Central memory CD8-positive, alpha-beta T cell (primary cell): ENCODE data around the gene ATP2B3.

Experiments used
- ATAC-seq: fragments of 150-1000 bp; cut with Tn5 transposase; replicated peaks from 2 replicates; pipeline ENCODE4 v1.10.0; 2022; ENCODE audit warnings: mild to moderate bottlenecking, moderate FRiP score, moderate number of reproducible peaks; ENCODE audit not compliant: poor library complexity, severe bottlenecking; ENCODE audit errors: extremely low read depth
- DNase-seq, 2 donors: peaks; one replicate each; pipeline ENCODE4 v3.0.0; 2021; ENCODE audit warnings: low spot score in 2 of 2
- H3K27ac Mint-ChIP-seq: one replicate; pipeline ENCODE4 v1.8.0; 2022; ENCODE audit warnings: low read depth, mild to moderate bottlenecking, moderate library complexity, mixed read lengths
- H3K27me3 Mint-ChIP-seq: one replicate; pipeline ENCODE4 v1.8.0; 2022; ENCODE audit warnings: mixed read lengths
- H3K36me3 Mint-ChIP-seq: one replicate; pipeline ENCODE4 v1.8.0; 2022; ENCODE audit warnings: mild to moderate bottlenecking, moderate library complexity, mixed read lengths; ENCODE audit not compliant: insufficient read depth
- H3K4me1 Mint-ChIP-seq: one replicate; pipeline ENCODE4 v1.8.0; 2022; ENCODE audit warnings: mixed read lengths
- H3K4me3 Mint-ChIP-seq: one replicate; pipeline ENCODE4 v1.8.0; 2022; ENCODE audit warnings: mild to moderate bottlenecking, moderate library complexity, mixed read lengths
- H3K9me3 Mint-ChIP-seq: one replicate; pipeline ENCODE4 v1.8.0; 2022; ENCODE audit warnings: mixed read lengths

Gene ATP2B3

GRCh38 chrX:153576239-153576870 is 58.9 kb downstream of the ATP2B3 start:
- H3K4me1 Mint-ChIP-seq, result no peaks in the 10 kb centered on the region
- no peaks in the 10 kb centered on the region for H3K27me3 Mint-ChIP-seq
- no peaks in the 10 kb centered on the region for H3K36me3 Mint-ChIP-seq
- DNase-seq (no peak), ATAC-seq (no peak)
- H3K4me3 Mint-ChIP-seq, result no peak overlapping the region
- no peaks in the 10 kb centered on the region for H3K9me3 Mint-ChIP-seq
- no peak overlapping the region for H3K27ac Mint-ChIP-seq

GRCh38 chrX:153576961-153577360 is 59.5 kb downstream of the ATP2B3 start:
- Mint-ChIP-seq H3K4me3 (no peak overlapping the region), H3K27me3 (no peaks in the 10 kb centered on the region), H3K27ac (no peak overlapping the region), H3K4me1 (no peaks in the 10 kb centered on the region), H3K36me3 (no peaks in the 10 kb centered on the region), H3K9me3 (no peaks in the 10 kb centered on the region)
- ATAC-seq (no peak), DNase-seq (no peak)

GRCh38 chrX:153578200-153578835 is 60.9 kb downstream of the ATP2B3 start:
- H3K36me3 Mint-ChIP-seq, result no peaks in the 10 kb centered on the region
- DNase-seq, result no peak

GRCh38 chrX:153578889-153579288 is 61.4 kb downstream of the ATP2B3 start:
- H3K9me3 Mint-ChIP-seq, result no peaks in the 10 kb centered on the region
- ATAC-seq (no peak), DNase-seq (no peak)

More at GRCh38 chrX:153578200-153578835, 60.9 kb downstream of the ATP2B3 start:
- H3K4me1 Mint-ChIP-seq, result peaks cover 8% of the 10 kb centered on the region
- ATAC-seq, result no peak
- H3K9me3 Mint-ChIP-seq, result no peaks in the 10 kb centered on the region
- no peaks in the 10 kb centered on the region for H3K27me3 Mint-ChIP-seq
- no peak overlapping the region for H3K27ac Mint-ChIP-seq
- H3K4me3 Mint-ChIP-seq, result no peak overlapping the region

GRCh38 chrX:153580700-153581386 is 63.4 kb downstream of the ATP2B3 start:
- no peak for ATAC-seq
- H3K27me3 Mint-ChIP-seq, result no peaks in the 10 kb centered on the region
- no peak overlapping the region for H3K4me3 Mint-ChIP-seq
- H3K9me3 Mint-ChIP-seq, result no peaks in the 10 kb centered on the region
- H3K4me1 Mint-ChIP-seq, result peaks cover 15% of the 10 kb centered on the region
- H3K27ac Mint-ChIP-seq, result no peak overlapping the region
- peaks cover 3% of the 10 kb centered on the region for H3K36me3 Mint-ChIP-seq
- no peak for DNase-seq

More at GRCh38 chrX:153578889-153579288, 61.4 kb downstream of the ATP2B3 start:
- Mint-ChIP-seq H3K27ac (no peak overlapping the region), H3K4me3 (no peak overlapping the region), H3K27me3 (no peaks in the 10 kb centered on the region), H3K36me3 (no peaks in the 10 kb centered on the region), H3K4me1 (peaks cover 13% of the 10 kb centered on the region)

- Mint-ChIP-seq H3K27ac (peak overlapping the region; percentile 51), H3K36me3 (peaks cover 7% of the 10 kb centered on the region), H3K4me3 (peak overlapping the region; percentile 30), H3K4me1 (peaks cover 15% of the 10 kb centered on the region), H3K27me3 (no peaks in the 10 kb centered on the region), H3K9me3 (no peaks in the 10 kb centered on the region)
- ATAC-seq (peak; percentile 98), DNase-seq (peak; percentile 15 to 38)
Measured at GRCh38 chrX:153582896-153583295, 65.5 kb downstream of the ATP2B3 start.

GRCh38 chrX:153583433-153583832 is 66.0 kb downstream of the ATP2B3 start:
- no peak overlapping the region for H3K27ac Mint-ChIP-seq
- H3K4me3 Mint-ChIP-seq, result peak overlapping the region; percentile 30
- no peaks in the 10 kb centered on the region for H3K9me3 Mint-ChIP-seq
- DNase-seq, result no peak
- H3K4me1 Mint-ChIP-seq, result peaks cover 15% of the 10 kb centered on the region
- peaks cover 11% of the 10 kb centered on the region for H3K36me3 Mint-ChIP-seq
- ATAC-seq, result no peak
- no peaks in the 10 kb centered on the region for H3K27me3 Mint-ChIP-seq

GRCh38 chrX:153585827-153586226 is 68.4 kb downstream of the ATP2B3 start:
- Mint-ChIP-seq H3K27ac (peak overlapping the region; percentile 46), H3K4me3 (no peak overlapping the region), H3K36me3 (peaks cover 15% of the 10 kb centered on the region), H3K27me3 (no peaks in the 10 kb centered on the region), H3K9me3 (no peaks in the 10 kb centered on the region), H3K4me1 (peaks cover 15% of the 10 kb centered on the region)
- no peak for DNase-seq
- ATAC-seq, result no peak

GRCh38 chrX:153587342-153587741 is 69.9 kb downstream of the ATP2B3 start:
- H3K4me1 Mint-ChIP-seq, result peaks cover 15% of the 10 kb centered on the region
- H3K27ac Mint-ChIP-seq, result no peak overlapping the region
- no peak overlapping the region for H3K4me3 Mint-ChIP-seq
- no peaks in the 10 kb centered on the region for H3K27me3 Mint-ChIP-seq
- no peaks in the 10 kb centered on the region for H3K9me3 Mint-ChIP-seq
- ATAC-seq (no peak), DNase-seq (no peak)
- peaks cover 17% of the 10 kb centered on the region for H3K36me3 Mint-ChIP-seq

GRCh38 chrX:153588021-153588781 is 70.8 kb downstream of the ATP2B3 start:
- H3K4me1 Mint-ChIP-seq, result peaks cover 9% of the 10 kb centered on the region
- H3K27me3 Mint-ChIP-seq, result no peaks in the 10 kb centered on the region
- H3K4me3 Mint-ChIP-seq, result no peak overlapping the region
- no peak overlapping the region for H3K27ac Mint-ChIP-seq
- peaks cover 17% of the 10 kb centered on the region for H3K36me3 Mint-ChIP-seq
- H3K9me3 Mint-ChIP-seq, result no peaks in the 10 kb centered on the region
- no peak for DNase-seq
- no peak for ATAC-seq

- no peak overlapping the region for H3K27ac Mint-ChIP-seq
- H3K4me3 Mint-ChIP-seq, result no peak overlapping the region
- H3K36me3 Mint-ChIP-seq, result peaks cover 20% of the 10 kb centered on the region
- DNase-seq (no peak), ATAC-seq (no peak)
- H3K9me3 Mint-ChIP-seq, result no peaks in the 10 kb centered on the region
- H3K27me3 Mint-ChIP-seq, result no peaks in the 10 kb centered on the region
- H3K4me1 Mint-ChIP-seq, result peaks cover 2% of the 10 kb centered on the region
Measured at GRCh38 chrX:153588782-153589446, 71.5 kb downstream of the ATP2B3 start.
